Inflammatory macrophage treated with lipopolysaccharide for 4 hours (primary cell): ENCODE results near the gene KCNK10.
A peak's percentile ranks its signal among the peaks of the same experiment; 100 is the strongest.

Experiments used
- DNase-seq: peaks from one replicate; pipeline ENCODE4 v3.0.0-alpha.2; 2020

Gene KCNK10

DNA sequence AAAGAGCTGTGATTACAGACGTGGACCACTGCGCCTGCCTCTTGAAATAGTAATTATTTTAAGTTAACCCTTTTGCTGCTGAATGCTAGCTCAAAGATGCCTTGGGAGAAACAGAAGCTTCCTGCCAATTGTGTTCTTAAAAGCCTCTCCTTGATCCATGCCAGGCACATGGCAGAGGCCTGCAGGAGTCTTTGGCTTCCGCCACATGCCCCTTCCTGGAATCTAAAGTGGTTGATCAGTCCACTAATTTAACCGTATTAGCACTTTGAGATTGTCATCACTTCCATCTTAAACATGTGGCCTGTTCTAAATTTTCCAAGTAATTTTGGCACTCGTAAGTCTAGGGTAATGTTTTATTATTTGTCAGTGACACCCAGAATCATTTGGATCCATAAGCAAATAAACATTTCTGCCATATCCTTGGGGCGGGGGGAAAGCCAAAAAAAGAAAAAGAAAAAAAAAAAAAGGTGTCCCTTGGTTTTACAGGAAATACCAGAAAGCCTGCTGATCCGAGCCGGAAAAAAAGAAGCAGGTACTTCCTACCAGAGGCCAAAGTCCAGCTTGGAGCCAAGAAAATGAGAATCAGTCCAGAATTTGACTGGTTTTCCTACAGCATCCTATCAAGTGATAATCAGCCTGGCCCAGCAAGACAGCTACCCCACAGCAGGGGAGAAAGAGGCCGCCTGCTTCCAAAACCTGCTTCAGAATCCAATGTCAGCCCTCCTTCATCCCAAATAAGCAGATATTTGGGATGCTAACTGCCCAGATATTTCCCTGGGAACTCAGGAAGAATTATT lies 104.8 kb downstream of the KCNK10 start:
- DNase-seq, result no peak

DNA sequence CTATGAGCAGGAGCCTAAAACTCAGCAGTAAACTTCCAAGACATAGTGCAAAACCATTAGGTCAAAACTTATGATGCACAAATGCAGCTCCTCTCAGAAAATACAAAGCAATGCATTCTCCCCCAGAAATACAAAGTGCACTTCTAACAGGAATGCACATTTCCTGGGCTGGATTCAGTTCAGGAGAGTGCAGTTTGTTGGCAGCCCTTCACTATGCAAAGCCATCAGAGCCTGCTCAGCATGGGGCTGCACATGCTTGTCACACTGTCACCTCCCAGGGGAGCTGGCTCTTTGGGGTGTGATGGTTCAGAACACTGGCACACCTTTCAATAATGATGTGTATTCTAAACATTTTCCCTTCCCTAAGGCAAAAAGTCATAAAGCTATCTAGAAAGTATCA lies 110.4 kb downstream of the KCNK10 start:
- DNase-seq, result no peak

DNA sequence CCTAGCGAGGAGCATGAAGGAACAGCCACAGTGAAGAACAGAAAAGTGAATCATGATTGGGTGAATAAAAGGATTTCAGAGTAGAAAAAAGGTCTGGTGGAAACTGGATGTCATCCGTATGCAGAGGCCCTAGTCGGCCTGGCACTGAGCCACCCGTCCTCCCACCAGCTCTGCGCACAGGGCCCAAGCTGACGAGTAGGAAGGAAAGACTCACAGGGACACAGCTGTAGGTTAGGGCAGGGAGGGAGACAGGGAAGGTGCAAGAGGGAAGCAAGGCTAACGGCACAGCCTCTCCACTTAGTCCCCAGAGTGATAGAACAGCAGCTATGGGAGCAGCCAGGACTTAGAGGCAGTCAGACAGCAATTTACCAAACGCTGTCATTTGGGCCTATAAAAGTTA lies 112.6 kb downstream of the KCNK10 start:
- no peak for DNase-seq

DNA sequence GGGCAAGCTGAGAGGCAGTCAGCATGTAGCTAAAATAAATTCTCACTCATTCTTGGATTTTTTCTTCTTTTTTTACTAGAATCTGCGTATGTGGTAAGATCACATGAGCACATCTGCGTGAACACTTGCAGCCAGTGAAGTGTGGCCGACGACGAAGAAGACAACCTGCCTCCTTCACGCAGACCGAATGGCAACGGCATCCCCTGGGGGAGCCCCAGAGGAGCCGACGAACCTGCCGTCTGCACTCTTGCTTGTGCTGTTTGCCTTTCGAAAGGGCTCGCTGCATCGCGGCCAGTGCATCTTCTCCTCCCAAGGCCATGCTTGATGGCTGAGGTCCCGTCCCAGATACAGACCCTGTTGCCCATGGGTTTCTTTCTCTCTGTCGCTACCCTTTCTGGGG lies 113.8 kb downstream of the KCNK10 start:
- no peak for DNase-seq

DNA sequence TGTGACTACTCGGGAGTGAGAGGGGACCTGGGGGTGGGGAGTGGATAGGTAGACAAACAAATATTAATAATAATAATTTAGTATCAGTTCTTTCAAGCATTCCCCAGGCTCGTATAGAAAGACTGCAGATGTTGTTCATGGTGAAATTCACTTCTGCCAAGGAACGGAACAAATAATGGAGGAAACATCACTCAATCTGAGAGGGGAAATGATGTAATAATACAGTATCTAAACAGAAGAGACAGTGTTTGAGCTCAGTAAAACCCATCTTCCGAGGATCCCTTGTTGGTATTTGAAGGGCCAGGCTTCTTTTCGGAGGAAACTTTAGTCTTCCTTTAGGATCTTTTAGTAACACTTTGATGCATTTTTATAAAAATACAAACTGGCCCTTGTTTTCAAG lies 114.2 kb downstream of the KCNK10 start:
- DNase-seq, result no peak

DNA sequence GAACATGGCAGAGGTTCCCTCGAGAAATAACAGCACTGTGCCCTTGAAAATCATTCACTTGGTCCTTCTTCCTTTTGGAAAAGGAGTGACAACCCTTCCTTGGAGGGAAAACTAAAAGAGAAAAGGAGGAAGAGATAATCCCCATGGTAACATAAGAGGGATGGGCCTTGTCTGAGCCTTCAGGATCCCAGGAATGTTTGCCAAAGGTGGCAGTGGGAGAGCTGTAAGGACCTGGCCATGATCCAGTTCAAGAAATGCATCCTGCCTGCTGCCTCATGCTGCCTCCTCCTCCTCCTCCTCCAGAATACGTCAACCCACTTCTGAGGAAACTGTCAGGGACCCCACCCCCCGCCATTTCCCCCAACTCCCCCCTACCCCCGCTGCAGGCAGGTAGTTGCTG lies 118.8 kb downstream of the KCNK10 start:
- no peak for DNase-seq

DNA sequence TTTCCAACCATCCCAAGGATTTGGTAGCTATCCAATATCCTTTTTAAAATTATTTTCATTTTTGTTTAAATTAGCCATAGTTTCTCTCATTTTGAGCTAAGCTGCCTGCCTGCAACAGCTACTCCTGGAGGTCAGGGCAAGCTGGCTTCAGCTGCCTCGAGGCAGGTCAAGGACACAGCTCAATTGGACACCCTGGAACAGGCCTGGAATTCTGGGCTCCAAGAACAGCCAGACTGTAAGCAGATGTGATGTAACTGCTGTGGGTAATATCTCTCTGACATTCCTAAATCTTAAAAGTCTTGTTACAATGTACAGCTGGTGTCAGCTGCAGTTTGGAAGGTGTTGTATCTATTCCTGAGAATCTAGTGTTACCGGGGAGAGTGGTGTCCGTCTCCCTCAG lies 119.8 kb downstream of the KCNK10 start:
- DNase-seq, result no peak

DNA sequence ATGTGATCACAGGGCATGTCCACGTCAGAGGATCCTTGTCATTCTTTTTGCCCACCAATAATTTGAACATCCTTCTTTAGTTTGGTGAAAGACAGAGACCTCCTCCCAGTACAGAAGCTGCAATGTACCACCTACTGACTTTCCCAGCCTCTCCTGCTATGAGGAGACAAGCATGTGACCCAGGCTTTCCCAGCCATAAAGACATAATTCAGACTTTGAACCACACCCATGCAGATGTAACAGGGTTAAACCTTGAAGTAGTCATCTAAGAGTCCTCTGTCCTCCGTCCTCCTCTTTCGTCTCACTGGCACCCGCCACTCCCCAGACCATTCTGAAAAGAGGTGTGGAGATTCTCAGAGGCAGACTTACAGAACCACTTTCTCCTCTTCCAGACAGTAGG lies 120.8 kb downstream of the KCNK10 start:
- DNase-seq, result no peak

DNA sequence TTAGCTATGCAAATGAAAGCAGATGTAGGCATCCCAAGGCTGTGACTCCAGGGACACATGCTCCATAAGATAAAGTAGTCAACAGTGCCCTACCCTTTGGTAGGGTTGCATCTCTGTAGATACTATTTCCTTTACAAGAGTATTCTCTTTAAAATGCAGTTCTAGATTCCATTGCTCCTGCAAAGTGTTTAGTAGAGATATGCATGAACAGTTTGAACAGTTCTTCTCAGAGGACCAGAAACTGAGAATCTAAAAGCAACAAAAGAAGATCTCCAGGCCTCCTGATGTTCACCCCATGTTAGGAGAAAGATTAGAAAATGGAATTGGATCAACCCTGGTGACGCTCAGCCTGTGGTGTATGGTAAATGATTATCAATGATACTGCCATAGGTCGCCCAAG lies 121.2 kb downstream of the KCNK10 start:
- DNase-seq, result no peak

DNA sequence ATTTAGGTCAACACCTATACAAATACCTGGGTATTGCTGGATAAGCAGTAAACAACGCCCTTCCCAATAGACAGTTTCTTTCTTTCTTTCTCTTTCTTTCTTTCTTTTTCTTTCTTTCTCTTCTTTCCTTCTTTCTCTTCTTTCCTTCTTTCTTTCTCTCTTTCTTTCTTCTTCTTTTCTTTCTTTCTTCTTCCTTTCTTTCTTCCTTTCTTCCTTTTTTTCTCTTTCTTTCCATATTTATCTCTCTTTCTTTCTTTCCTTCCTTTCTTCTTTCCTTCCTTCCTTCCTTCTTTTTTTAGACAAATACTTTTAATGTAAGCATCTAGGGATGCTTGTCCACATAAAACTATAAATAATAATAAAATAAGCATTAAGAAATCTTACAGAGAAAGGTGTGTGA lies 123.2 kb downstream of the KCNK10 start:
- DNase-seq, result no peak

DNA sequence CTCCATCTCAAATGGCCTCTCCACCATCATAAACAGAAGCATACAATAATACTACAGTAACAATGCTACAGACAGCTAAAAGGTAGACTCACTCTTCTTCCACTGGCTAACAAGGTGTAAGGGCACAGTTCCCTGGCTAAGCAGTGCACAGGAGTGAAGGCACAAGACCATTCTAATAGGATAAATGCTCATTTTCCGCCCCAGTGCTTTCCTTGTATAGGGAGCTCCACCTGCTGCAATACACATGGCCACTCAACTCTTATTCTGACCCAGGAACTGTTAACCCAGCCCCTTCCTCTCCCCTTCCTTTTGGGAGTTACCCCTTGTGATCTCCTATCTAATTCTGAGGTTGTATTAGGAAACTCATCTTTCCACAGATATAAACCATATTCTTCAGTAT lies 124.6 kb downstream of the KCNK10 start:
- no peak for DNase-seq

DNA sequence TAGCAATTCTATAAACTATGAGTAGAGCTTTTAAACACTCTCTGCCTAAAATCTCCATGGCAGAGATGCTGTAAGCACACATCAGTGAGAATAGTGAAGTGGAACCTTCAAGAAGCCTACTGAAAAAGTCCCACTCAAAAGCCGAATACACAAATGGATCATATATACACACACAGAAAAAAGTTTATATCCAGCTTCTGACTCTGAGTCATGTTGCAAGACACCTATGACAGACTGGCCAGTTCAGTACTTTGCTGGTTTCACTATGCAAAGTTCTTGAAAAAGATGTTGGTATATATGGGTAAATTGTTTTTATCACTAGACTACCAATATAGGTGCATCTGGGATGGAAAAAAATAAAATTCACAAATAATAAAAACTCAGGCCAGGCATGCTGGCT lies 126.1 kb downstream of the KCNK10 start:
- DNase-seq, result no peak

DNA sequence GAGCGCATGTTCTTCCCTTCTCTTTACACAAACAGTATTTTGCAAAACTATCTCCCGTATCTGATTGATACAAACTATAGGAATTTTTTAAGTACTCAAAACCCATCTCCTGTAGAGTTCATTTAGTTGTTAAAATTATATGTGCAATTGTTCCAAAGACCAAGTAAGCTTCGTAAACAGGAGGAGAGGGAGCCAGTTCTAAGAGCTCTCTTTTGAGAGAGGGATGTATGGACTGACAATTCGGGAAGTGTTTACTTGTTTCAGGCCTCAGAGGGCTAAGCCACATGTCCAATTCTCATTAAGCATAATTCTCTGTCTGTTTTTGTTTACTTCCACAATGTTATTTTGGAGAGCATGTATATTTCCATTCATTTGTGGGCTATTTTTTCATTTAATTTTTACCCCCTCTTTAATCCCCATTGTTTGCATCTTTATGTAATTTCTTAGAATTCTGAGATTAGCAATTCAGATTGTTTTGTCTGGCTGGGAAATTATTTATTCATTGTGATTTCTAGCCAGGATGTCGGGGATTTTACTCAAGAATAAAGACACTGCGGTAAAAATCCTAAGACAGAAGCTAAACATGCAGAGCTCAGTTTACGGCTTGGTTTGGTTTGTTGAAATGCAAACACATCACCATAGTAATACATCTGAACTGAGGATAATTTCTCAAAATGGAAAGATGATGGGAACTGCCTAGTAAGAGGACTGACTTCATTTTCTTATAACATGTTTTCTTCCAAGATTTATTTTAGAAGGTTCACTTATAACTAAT lies 126.8 kb downstream of the KCNK10 start:
- DNase-seq, result no peak

DNA sequence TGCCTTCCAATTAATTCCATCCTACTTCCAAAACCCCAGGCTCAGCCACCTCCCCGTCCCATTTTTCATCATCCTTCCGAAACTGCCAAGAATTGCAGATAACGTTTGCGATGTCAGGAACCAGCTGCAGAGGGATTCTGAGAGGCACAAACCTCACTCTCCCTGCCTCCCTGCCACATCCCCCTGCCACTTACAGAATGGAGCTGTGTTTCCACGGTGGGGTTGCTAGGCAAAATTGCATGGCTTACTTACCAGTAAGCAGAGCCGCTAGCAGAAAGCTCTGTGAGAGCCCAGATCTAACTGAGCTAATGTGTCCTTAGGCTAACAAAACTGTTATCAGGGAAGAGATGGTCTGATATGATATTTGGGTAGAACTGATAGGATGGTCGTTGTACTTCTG lies 127.4 kb downstream of the KCNK10 start:
- DNase-seq, result no peak

DNA sequence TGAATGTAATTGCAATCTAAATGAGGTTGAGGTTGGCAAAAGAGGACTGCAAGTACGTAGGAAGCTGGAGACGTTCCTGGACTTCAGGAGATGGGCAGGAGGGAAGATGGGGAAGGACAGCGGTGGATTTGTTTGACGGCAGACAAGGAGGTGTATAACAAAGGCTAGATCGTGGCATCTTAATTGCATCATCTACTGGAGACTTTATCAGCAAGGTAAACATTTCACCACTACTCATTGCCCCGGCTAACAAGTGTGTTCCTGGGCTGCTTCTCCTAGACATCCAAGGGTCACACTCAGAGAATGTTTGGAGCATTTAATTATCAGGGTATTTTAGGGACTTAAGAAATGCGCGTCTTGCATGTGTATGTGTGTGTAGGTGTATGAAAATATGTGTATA lies 128.5 kb downstream of the KCNK10 start:
- no peak for DNase-seq

DNA sequence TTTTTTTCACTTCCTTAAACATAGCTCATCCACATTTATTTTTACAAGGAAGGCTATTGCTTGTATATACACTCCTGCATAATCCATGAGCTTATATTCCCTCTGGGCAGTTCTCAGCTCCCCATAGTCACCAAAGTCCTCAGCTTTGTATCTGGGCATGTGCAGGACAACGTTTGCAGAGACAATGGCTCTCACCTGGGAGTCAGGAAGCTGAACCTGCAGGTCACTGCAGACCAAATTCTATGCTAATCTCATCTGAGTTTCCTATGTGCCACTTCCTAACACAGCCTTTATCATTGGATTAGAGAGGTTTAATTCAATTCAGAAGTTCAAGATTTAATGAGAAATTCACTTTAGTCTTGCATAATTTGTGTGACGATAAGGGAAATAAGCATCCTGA lies 131.5 kb downstream of the KCNK10 start:
- DNase-seq, result no peak

DNA sequence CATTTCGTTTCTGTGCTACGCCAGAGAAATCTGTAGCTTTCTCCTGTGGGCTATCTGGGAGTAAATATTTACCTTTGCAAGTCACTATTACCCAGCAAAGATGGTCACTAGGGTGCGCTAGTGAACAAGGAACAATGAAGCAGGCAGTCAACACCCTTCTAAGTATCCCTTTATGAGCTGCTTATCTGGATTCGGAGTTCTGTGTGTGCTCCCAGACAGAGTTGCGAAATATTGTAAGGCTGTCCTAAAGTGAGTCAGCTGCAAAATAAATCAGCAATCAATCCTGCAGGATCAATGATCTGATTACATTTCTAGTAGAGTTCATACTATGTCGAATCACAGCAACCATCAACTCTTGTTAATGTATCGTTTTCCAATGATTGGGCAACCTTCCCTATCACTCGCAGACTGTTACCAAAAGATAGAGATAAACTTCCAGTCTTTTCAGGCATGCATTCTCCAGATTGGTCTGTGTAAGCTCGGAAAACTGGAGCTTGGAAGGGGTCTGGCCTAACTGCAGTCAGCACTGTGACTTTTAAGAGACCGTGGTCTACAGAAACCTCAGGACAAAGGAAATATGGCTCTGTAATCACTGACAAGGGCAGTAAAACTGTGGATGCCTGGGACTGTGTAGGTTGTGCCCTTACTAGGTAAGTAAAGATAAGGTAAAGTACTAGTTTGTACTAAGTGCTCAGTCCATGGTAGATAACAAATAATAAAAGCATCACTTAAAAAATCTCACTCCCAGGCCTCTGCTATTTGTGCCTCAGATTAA lies 133.5 kb downstream of the KCNK10 start:
- DNase-seq, result peak; percentile 74

DNA sequence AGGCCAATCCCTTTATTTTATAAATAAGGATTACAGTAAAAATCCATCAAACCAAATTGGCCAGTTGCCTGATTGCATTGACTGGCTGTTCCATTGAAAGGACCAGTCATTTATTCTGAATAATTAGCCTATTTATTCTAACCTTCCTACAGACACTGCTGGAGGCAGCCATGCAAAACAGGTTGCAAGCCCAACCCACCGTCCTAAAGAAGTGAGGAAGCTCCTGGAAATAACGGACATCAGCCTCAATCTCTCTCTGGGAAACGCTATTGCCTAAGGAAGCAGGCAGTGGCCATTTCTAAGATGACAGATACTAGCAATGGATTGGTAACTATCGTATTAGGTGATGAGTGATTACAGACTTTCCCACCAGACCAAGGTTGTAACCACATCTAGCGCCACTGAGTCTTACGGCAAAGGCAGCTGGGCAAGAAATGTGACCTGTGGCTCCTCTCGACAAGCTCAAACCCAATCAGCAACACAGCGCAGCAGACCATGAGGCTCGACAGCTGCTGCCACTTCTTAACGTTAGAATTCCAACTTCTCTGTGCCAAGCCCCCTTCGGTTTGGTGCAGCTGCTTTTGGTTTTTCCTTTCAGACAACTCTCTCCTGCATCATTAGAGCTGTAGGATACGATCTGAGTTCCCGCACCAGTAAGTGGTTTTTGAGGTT lies 134.2 kb downstream of the KCNK10 start:
- no peak for DNase-seq

DNA sequence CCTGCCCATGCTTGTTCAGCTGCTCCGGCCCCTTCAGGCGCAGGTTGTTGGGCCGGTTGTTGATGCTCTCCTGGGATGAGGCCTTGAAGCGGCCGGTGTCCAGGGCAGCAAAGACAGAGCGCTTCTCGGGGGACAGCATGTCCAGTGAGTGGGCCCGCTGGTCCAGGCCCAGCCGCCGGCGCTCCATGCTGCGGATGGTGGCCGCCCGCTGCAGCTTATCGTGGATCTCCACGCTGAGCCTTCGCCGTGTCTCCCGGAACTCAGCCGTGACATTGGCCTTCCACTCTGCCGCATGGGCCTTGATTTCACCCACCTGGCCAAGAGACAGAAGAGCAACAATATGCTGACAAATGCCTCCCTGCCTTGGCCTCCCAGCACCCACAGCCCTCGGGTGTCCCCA lies 137.2 kb downstream of the KCNK10 start:
- no peak for DNase-seq

DNA sequence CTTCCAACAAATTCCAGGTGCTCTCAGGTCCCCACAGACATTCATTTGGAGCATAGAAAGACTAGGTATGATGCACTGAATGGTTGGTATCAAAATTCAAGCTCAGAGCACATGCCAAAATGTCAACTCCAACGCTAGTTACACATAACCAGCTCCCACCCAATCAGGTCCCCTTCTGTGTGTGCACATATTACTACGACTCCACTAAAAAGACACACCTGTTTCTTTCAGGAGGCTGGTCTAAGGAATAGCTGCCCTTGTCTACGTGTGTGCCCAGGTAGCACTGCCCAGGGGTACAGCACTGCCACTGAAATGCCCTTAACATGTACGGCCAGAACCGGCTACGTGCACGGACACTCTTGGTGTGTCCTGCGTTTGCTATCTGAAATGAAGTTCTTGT lies 138.1 kb downstream of the KCNK10 start:
- DNase-seq, result no peak

DNA sequence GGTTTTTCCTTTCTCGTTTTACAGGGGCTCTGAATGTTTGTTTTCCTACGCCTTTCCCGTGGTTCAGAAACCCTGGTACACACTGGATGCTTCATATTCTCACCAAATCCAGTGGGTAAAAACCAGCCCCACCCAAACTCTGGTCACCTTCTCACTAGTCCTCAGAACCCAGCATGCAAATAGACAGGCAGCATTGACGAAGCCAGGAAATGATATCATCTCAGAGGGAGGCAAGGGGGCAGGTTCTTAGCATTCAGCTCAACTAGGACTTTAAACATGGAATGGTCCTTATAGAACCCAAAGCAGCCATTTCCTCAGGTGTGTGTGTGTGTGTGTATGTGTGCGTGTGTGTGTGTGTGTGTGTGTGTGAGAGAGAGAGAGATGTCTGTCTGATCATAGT lies 142.0 kb downstream of the KCNK10 start:
- DNase-seq, result no peak

DNA sequence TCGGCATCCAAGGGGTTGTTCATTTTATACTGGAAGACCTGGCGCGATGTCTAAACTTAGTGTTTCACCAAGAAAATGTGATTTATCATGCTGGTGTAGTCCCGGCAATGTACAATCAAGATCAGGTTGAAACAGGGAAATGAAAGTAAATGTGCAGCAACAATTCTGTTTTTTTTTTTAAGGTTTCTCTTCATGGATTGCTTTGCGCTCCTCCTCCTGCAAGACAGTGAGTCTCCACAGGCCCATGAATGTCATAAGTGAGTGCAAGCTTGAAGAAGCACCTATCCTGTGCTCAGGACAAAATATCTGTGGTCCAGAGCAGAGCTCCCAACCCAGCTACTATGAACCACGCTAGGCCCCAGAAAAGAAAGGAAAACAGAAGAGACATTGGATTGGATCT lies 143.4 kb downstream of the KCNK10 start:
- DNase-seq, result peak; percentile 48

DNA sequence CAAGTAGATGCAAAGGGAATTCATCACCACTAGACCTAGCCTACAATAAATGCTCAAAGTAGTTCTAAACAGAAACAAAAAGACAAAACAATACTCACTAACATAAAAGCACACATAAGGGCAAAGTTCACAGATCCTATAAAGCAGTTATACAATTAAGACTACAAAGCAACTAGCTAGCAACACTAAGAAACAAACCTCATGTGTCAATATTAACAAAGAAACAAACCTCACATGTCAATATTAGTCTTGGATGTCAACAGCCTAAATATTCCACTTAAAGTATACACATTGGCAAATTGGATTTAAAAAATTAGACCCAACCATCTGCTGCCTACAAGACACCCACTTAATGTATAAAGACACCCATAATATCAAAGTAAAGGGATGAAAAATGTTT lies 152.7 kb downstream of the KCNK10 start:
- no peak for DNase-seq
